Occipital lobe (tissue), 2 donors: Measurements from ENCODE around the gene APMAP. TPM values are rescaled to one million over a fixed set of nuclear protein-coding genes. Genes with fewer than 3 reads are reported as not detected.
"Not testable (repeated sequence)": the region's sequence is repeated elsewhere in the genome, so short reads cannot be mapped to it uniquely, and the experiment has no call there.

ENCODE experiments used
- DNase-seq: peaks from one replicate; lab custom pipeline; 2025; lab: John Stamatoyannopoulos, UW
- total RNA-seq: library from RNA; depleted of rRNA; stranded (reverse); fragments of >200 nt; gene quantifications from one replicate; pipeline ENCODE4 v1.2.3, GENCODE V29; 2014

The APMAP gene
- total RNA-seq, 1 donor from 2014 or later, result 60.7 TPM

- no peak for DNase-seq
Observed at GRCh38 chr20:25008388-25009217, 16.1 kb upstream of the APMAP start.

DNA sequence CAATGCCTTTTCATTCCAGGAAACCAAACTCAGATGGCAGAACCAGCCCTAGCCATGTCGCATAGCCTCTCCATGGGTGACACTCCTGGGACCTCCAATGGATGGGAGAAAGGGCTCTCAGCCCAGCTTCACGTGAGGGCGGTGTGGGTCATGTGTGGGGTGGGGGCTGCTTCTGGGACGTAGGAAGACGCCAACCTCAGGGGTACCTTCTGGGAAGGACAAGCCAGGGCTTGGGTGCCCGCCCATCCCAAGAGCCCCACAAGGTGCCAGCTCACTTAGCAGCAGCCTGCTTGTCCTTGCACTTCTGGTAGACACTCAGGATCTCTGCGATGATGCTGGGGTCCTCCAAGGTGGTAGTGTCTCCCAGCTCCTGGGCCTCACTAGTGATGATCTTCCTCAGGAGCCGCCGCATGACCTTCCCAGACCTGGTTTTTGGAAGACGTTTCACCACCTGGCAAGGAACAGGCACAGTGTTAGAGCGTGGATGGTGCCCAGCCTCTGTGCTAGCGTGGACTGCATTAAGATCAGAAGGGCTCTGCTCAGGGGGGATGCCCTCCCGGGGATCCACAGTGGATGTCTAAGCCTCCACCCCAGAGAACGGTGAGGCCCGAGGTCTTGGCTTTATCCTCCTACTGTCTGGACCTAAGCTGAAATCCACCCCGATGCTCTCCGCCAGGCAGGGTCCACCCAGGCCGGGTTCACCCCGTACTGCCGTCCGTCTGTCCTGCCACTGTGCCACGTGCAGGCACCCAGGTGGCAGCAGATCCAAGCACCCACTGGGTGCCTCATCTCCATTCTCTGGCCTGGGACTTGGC lies 15.1 kb upstream of the APMAP start:
- no peak for DNase-seq

DNA sequence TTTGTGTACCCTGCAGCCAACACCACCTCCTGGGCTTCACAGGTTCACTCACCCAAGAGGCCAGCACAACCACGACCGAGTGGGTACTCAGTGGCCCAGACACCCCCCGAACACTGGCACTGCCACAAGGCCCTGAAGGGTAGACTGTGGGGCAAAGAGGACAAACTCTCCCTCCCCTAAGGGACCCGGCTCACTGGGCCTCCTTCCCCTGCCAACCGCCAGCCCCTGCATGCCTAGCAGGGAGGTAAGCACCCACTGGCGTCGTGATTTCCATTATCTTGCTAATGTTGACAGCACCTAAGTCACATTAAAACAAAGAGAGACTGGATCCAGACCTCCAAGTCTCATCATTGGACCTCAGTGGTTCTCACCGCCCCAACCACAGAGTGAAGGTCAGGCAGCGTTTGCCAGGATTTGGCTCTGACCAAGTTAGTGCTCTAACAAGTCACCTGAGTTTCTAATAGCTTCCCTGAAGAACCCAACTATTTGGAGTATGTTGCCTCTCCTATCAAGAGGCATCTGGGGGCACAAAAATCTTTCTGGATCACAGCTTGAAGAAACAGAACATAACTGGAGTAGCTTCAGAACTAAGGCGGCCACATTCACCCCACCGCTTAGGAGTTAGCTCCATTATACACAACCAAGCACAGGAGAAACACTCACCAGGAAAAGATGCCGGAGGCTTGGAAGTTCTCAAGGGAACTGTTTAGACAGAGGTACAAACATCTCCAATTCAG lies 14.0 kb upstream of the APMAP start:
- DNase-seq, result no peak

DNA sequence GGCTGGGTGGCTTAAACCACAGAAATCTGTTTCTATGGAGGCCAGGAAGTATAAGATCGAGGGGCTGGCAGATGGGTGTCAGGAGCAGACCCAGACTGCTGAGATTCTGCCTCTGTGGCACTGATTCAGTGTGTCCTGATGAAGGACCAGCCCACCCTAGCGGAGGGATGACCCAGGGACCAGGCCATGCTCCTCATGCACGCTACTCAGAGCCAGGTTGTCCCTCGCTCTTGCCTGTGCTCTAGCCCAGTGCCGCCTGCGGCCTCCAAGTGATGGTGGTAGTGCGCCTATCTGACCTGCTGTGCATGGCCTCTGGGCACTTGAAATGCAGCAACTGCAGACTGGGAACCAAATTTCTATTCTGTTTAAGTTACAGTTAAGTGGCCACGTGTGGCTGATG lies 13.1 kb upstream of the APMAP start:
- DNase-seq, result no peak

DNA sequence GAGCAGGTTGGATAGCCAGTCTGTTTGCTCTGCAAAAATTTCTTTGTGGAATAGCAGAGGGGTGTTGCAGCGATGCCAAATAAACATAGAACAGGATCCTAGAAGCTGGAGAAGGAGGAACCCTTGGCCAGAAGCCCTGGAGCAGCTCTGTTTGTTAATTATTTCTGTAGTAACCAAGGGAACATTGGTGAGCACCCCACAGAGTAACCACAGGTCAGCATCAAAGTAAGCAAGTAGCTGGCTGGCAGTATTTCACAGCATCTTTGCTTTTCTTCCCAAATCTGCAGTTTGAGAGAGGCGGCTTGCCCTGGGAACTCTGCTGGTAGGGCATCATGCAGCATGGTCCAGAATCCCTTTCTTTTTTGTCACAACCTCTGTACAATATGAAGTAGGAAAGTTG lies 12.7 kb upstream of the APMAP start:
- no peak for DNase-seq

DNA sequence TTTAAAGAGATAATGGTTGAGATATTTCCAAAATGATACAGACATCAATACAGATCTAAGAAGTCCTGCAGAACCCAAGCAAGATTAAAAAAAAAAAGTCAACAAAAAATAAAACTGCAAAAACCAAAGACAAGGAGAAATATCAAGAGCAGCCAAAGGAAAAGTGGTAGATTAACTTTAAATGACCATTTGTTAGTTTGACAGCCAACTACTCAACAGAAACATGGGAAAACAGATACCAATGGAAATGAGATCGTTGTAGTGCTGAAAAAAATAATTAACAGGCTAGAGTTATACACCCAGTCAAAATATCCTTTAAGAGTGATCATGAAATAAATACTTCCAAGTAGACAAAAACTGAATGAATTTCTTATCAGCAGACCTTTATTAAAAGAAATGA lies 10.5 kb upstream of the APMAP start:
- DNase-seq, result no peak

DNA sequence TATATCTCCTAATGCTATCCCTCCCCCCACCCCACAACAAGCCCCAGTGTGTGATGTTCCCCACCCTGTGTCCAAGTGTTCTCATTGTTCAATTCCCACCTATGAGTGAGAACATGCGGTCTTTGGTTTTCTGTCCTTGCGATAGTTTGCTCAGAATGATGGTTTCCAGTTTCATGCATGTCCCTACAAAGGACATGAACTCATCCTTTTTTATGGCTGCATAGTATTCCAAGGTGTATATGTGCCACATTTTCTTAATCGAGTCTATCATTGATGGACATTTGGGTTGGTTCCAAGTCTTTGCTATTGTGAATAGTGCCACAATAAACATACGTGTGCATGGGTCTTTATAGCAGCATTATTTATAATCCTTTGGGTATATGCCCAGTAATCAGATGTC lies 8.8 kb upstream of the APMAP start:
- not testable (repeated sequence) for DNase-seq

DNA sequence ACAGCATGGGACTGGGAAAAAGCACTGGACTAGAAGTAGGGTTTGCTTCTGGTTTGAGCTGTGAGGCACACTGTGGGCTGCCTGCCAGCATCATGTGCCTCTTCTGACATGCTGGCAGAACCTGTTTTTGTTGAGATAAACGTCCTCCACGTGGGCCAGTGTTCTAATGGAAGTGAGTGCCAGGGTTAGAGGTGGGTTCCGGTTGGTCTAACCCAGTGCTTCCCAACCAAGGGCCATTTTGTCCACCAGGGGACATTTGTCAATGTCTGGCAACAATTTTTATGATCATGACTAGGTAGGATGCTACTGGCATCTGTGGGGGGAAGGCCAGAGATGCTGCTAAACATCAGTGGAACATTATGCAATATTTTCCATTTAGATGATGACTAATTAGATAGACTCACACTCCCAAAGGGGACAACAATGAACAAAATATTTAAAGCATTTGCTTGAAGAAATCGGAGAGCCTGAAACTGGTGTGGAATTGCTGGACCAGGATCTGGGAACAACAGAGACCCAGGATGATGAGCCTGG lies 7.8 kb upstream of the APMAP start:
- DNase-seq, result no peak

- no peak for DNase-seq
Observed at GRCh38 chr20:24999568-24999967, 7.0 kb upstream of the APMAP start.

GRCh38 chr20:24998631-24999445 lies 6.3 kb upstream of the APMAP start:
- DNase-seq, result no peak

GRCh38 chr20:24998121-24998520 lies 5.6 kb upstream of the APMAP start:
- no peak for DNase-seq

DNA sequence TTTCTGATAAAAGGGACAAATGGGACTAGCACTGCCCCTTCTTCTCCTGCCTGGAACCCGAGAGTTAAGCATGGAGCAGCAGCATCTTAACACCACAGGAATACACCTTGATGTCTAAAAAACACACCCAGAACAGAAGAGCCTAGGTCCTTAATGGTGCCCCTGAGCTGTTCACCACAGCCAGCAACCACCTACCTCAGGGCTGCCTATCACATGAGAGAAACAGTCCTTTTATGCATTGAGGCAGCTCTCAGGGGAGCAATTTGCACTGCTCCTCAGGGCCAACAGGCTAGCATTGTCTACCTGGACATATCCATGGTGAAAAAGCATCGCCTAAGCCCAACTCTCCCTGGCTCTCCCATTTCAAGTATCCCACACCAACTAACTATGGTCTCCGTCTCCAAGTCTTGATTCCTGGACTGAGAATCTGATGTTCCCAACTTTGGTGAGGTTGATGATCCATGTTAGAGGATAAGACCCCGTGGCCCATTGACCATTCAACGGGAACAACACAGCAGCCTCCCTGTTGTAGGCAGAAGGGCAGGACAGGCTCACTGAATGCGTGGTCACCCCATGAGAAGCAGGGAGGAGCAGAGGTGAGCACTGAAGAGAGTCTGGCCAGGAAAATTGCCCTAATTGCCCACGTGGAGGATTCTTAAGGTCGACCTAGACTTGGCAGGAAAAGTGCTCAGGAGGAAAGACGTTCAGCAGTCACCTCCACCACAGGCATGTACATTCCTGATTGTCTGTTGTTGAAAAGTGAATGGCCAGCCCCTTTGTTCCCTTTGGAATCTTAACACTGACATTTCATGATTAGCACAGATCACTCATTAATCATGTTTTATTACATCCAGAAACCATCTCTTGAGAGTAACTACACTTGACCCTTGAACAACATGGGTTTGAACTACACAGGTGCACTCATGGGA lies 4.2 kb upstream of the APMAP start:
- DNase-seq, result no peak

DNA sequence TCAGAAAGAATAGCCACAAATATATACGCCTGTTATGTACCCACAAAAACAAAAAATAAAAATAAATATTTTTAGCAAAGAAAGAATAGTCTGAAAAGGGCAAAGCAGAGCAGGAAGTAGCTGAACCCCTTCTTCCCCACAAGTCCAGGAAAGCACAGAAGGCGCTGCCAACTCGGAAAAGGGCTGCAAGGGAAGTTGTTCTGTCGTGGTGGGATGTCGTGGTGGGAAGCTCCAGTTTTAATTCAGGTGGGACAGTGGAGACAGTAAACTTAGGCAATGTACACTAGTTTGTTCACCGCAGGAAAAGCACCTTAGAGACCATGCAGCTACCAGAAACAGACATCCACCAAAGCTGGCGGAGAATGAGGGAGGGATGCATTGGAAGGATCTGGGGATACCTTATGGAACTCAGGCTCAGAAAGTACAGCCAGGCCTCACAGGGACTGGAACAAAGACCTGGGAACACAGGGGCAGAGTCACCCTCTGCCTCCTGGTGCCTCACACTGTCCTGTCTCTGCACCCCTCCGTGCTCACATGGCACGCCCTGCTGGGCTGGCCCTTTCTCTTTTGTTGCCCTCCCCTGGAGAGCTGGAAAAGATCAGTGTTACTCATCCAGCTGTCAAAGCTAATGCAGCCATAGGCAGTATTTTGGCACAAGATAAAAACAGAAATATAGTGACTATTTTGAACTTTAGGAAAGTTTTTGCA lies 3.3 kb upstream of the APMAP start:
- DNase-seq, result no peak

GRCh38 chr20:24994470-24995368 lies 2.2 kb upstream of the APMAP start:
- peak; percentile 79 for DNase-seq

GRCh38 chr20:24994186-24994465 lies 1.6 kb upstream of the APMAP start:
- no peak for DNase-seq

DNA sequence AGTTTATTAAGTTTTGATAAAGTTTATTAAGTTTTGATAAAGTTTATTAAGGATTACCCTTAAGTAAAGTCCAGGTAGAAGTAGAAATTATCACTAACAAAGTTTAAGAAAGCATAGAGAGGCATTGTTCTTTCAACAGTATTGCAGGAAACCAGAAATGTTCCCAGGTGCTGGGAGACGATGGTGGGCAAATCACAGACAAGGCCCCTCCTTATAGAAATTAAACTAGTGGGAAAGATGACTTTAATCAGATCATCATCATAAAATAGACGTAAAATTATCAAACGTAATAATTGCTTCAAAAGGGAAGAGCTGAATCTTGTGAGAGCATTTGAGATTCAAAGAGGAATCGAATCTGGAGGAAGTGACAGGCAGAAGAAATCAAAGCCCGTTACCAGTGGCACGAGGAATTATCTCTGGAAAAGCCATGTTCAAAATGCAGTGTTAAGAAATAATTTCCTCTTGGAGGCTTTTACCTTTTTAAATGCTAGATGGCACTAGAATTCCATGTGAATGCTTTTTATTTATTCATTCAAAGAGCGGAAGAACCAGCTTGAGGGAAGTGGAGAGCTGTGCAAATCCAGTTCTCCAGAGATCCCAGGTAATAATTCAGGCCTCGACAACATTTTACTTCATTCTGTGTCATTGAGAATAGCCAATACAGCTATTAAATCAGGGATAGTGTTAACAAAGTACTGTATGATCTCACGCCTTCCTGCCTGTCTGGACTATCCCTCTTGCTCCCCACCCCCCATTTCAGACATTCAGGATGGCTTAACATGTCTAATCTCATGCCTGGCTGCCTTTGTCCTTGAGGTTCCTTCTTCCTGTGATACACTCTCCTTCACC lies 1.0 kb upstream of the APMAP start:
- no peak for DNase-seq

DNA sequence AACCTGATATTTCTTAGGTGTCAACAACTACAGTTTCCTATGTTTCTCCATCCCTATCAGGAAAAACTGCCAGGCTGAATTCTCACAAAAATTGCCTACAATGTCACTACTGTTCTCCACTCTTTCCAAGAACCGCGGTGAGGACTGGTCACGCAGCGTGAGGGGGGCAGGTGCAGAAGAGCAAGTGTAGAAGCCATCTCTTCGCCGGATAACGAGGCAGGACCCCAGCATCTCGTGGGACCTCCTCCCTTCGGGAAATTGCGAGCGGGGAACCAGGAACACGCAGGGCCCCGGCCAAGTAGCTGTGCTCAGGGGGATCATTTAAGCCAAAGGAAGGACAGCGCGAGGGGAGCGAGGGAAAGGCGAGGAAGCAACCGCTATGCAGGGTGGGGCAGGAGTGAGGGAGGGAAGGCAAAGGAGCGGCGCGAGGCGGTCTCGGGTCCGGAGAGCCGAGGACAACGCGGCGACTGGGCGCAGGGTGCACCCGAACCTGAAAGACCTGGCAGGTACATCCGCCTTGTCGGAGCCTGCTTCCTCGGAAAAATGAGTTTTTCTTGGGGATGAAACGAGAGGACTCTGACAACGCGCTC lies 559 bp downstream of the APMAP start:
- DNase-seq, result no peak
